ENCODE data around the gene GPR25. TPM values are rescaled to one million over a fixed set of nuclear protein-coding genes. Genes with fewer than 3 reads are reported as not detected.

The GPR25 gene, protein sequence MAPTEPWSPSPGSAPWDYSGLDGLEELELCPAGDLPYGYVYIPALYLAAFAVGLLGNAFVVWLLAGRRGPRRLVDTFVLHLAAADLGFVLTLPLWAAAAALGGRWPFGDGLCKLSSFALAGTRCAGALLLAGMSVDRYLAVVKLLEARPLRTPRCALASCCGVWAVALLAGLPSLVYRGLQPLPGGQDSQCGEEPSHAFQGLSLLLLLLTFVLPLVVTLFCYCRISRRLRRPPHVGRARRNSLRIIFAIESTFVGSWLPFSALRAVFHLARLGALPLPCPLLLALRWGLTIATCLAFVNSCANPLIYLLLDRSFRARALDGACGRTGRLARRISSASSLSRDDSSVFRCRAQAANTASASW
- total RNA-seq, result not detected

DNA sequence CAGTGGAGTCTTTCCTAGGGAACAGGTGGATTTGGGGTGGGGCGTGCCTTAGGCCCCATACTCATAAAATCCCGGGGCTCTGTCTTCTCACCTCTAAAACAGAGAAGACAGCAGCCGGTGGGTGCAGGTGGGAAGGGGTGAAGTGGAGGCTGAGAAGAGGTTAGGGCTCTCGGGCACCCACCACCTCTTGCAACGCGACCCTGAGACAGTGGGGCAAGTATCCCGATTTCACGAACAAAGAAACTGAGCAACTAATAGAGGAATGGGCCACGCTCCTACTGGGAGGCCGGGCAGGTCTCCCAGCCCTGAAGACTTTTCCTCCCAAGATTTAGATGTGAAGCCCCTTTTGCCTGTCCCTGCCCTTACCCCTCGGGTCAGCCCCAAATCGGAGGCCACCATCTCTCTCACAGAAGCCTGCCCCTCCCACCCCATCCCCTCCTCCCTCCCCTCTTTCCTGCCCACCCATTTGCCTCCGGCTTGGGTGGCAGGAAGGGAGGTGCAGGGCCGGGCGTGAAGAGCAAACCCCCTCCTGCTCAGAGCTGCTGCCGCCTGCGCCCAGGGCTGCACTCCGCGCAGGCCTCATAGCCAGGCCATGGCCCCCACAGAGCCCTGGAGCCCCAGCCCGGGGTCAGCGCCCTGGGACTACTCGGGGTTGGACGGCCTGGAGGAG lies at the start of gene GPR25:
Gene GPR25 (plus strand): TSS at position 536 of the 670 bp plus-strand sequence. CDS start 57 bp downstream, at position 593.
- Histone ChIP-seq H3K9ac (ENCODE audit: low read depth in 1 of 3, low read length in 3 of 3) (peak within 1 kb of the TSS in 1 of 3 donors; percentile 43), H3K27me3 (ENCODE audit: control insufficient read depth in 3 of 3, insufficient read depth in 3 of 3, low read length in 3 of 3) (peaks cover 36 to 59% (median 47%) of the 10 kb centered on the region in 3 donors), H3K27ac (ENCODE audit: low read depth, low read length) (no peak within 1 kb of the TSS), H3K9me3 (ENCODE audit: control insufficient read depth in 3 of 3, low read length in 3 of 3) (no peaks in the 10 kb centered on the region), H3K4me1 (ENCODE audit: control insufficient read depth in 3 of 3, insufficient read depth in 3 of 3, low read length in 3 of 3) (peaks cover 12 to 14% (median 12%) of the 10 kb centered on the region in 3 donors), H3K4me3 (ENCODE audit: low read length in 3 of 3) (peak within 1 kb of the TSS in 2 of 3 donors; percentile 58 to 67), H3K36me3 (ENCODE audit: control insufficient read depth in 3 of 3, insufficient read depth in 3 of 3, low read length in 3 of 3) (no peaks in the 10 kb centered on the region)

DNA sequence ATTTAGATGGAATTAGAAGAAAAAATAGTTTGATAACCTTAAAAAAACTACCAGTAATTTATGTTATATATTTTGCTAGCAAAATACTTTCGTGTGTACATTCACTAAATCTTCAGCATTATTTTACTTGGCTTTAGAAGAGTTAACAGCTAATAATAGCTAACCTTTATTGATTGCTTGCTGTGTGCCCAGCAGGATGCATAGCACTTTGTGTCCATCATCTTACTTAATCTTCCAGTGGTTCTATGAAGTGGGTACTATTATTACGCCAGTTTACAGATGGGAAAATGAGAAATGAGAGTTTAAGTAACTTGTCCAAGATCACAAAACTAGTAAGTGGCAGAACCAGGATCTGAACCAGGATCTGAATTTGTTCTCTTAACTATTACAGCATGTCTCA lies 41.7 kb upstream of the GPR25 start:
- Histone ChIP-seq H3K9me3 (ENCODE audit: control insufficient read depth in 3 of 3, low read length in 3 of 3) (no peaks in the 10 kb centered on the region), H3K9ac (ENCODE audit: low read depth in 1 of 3, low read length in 3 of 3) (no peak overlapping the region), H3K27me3 (ENCODE audit: control insufficient read depth in 3 of 3, insufficient read depth in 3 of 3, low read length in 3 of 3) (no peaks in the 10 kb centered on the region), H3K36me3 (ENCODE audit: control insufficient read depth in 3 of 3, insufficient read depth in 3 of 3, low read length in 3 of 3) (peaks cover 0 to 2% (median 0%) of the 10 kb centered on the region in 3 donors), H3K4me3 (ENCODE audit: low read length in 3 of 3) (no peak overlapping the region), H3K27ac (ENCODE audit: low read depth, low read length) (no peak overlapping the region), H3K4me1 (ENCODE audit: control insufficient read depth in 3 of 3, insufficient read depth in 3 of 3, low read length in 3 of 3) (no peaks in the 10 kb centered on the region)

DNA sequence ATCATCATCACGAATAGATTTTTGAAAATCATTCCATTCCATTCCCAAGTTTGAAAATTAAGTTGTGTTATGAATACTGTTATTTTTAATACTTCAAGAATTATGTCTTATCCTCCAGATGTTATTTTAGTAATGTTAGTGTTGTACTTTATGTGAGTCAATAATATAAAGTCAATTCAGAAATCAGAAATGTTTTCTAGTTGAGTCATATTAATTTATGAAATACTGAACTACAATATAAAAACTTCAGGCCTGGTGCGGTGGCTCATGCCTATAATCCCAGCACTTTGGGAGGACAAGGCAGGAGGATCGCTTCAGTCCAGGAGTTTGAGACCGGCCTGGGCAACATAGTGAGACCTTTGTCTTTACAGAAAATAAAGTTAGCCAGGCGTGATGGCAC lies 38.4 kb upstream of the GPR25 start:
- H3K36me3 ChIP-seq (ENCODE audit: control insufficient read depth in 3 of 3, insufficient read depth in 3 of 3, low read length in 3 of 3), result peaks cover 0 to 2% (median 0%) of the 10 kb centered on the region in 3 donors
- H3K9ac ChIP-seq (ENCODE audit: low read depth in 1 of 3, low read length in 3 of 3), result no peak overlapping the region
- H3K27me3 ChIP-seq (ENCODE audit: control insufficient read depth in 3 of 3, insufficient read depth in 3 of 3, low read length in 3 of 3), result no peaks in the 10 kb centered on the region
- H3K4me3 ChIP-seq (ENCODE audit: low read length in 3 of 3), result no peak overlapping the region
- no peak overlapping the region for H3K27ac ChIP-seq (ENCODE audit: low read depth, low read length)
- H3K9me3 ChIP-seq (ENCODE audit: control insufficient read depth in 3 of 3, low read length in 3 of 3), result no peaks in the 10 kb centered on the region
- no peaks in the 10 kb centered on the region for H3K4me1 ChIP-seq (ENCODE audit: control insufficient read depth in 3 of 3, insufficient read depth in 3 of 3, low read length in 3 of 3)

DNA sequence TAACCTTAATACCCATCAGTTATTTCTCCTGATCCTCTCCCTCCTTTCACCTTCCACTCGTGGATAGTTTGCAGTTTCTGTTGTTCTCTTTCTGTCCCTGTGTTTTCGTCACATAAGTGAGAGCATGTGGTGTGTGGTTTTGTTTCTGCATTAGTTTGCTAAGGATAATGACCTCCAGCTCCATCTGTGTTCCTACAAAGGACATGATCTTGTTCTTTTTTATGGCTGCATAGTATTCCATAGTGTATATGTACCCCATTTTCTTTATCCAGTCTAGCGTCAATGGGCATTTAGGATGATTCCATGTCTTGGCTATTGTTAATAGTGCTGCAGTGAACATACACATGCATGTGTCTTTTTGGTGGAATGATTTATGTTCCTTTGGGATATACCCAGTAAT lies 36.6 kb upstream of the GPR25 start:
- peaks cover 0 to 2% (median 0%) of the 10 kb centered on the region in 3 donors for H3K36me3 ChIP-seq (ENCODE audit: control insufficient read depth in 3 of 3, insufficient read depth in 3 of 3, low read length in 3 of 3)
- no peaks in the 10 kb centered on the region for H3K4me1 ChIP-seq (ENCODE audit: control insufficient read depth in 3 of 3, insufficient read depth in 3 of 3, low read length in 3 of 3)
- no peaks in the 10 kb centered on the region for H3K27me3 ChIP-seq (ENCODE audit: control insufficient read depth in 3 of 3, insufficient read depth in 3 of 3, low read length in 3 of 3)
- no peak overlapping the region for H3K9ac ChIP-seq (ENCODE audit: low read depth in 1 of 3, low read length in 3 of 3)
- no peak overlapping the region for H3K27ac ChIP-seq (ENCODE audit: low read depth, low read length)
- no peaks in the 10 kb centered on the region for H3K9me3 ChIP-seq (ENCODE audit: control insufficient read depth in 3 of 3, low read length in 3 of 3)
- H3K4me3 ChIP-seq (ENCODE audit: low read length in 3 of 3), result no peak overlapping the region

DNA sequence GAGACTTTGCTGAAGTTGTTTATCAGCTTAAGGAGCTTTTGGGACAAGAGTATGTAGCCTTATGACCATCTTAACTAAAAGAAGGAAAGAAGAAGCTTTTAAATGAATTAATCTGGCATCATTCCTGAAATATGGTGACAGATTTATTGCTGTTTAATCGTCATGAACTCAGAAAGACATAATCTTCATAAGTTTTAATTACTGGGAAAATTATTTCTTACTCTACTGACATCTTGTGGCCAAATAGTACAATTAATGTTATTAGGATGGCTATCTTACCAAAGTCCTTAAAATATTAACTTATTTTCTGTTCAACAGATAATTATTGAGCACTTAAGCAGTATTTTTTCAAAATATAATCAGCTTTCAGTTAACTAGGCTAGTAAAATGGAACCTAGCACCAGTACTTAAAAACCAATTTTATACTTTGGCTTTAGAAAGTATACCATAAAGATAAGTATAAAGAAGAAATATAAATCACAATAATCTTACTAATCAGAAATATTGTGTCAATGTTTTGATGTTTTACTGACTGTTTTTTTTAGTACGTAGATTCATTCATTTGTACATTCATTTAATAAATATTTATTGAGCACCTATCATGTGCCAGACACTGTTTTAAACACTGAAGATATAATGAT lies 34.7 kb upstream of the GPR25 start:
- H3K27ac ChIP-seq (ENCODE audit: low read depth, low read length), result no peak overlapping the region
- H3K9me3 ChIP-seq (ENCODE audit: control insufficient read depth in 3 of 3, low read length in 3 of 3), result no peaks in the 10 kb centered on the region
- no peak overlapping the region for H3K4me3 ChIP-seq (ENCODE audit: low read length in 3 of 3)
- peaks cover 0 to 10% (median 2%) of the 10 kb centered on the region in 3 donors for H3K36me3 ChIP-seq (ENCODE audit: control insufficient read depth in 3 of 3, insufficient read depth in 3 of 3, low read length in 3 of 3)
- H3K9ac ChIP-seq (ENCODE audit: low read depth in 1 of 3, low read length in 3 of 3), result no peak overlapping the region
- no peaks in the 10 kb centered on the region for H3K27me3 ChIP-seq (ENCODE audit: control insufficient read depth in 3 of 3, insufficient read depth in 3 of 3, low read length in 3 of 3)
- no peaks in the 10 kb centered on the region for H3K4me1 ChIP-seq (ENCODE audit: control insufficient read depth in 3 of 3, insufficient read depth in 3 of 3, low read length in 3 of 3)

DNA sequence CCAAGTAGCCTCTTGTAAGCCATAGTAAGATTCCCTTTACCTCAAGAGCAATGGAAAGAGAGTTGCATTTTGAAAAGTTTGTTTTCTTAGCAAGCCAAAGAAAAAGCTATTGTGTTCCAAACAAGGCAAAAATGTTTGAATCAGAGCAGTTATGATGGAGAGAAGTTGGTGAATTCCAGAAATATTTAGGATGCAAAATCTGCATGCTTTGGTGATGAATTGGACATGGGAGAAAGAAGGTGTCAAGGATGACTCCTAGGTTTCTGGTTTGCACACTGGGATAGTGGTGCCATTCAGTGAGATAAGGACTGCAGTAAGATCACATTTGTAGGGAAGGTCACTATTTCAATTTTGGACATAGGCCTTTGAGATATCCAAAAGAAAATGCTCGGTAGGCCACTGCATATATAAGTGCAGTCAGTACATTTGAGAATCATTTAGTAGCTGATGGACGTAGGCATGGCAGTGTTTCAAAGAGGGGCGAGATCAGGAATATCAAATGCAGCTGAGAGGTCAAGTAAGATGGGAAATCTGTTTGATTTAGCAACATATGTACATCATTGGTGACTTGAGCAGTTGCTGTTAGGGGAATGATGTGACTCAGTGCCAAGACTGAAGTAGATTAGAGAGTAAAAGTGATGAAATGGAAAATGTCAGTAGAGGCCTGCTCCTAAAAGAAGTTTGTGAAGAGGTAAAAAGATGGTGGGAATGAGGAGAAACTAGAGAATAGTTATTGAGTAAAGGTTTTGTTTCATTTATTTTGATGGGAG lies 33.9 kb upstream of the GPR25 start:
- Histone ChIP-seq H3K36me3 (ENCODE audit: control insufficient read depth in 3 of 3, insufficient read depth in 3 of 3, low read length in 3 of 3) (peaks cover 0 to 11% (median 0%) of the 10 kb centered on the region in 3 donors), H3K27ac (ENCODE audit: low read depth, low read length) (no peak overlapping the region), H3K9ac (ENCODE audit: low read depth in 1 of 3, low read length in 3 of 3) (no peak overlapping the region), H3K27me3 (ENCODE audit: control insufficient read depth in 3 of 3, insufficient read depth in 3 of 3, low read length in 3 of 3) (no peaks in the 10 kb centered on the region), H3K4me1 (ENCODE audit: control insufficient read depth in 3 of 3, insufficient read depth in 3 of 3, low read length in 3 of 3) (no peaks in the 10 kb centered on the region), H3K4me3 (ENCODE audit: low read length in 3 of 3) (no peak overlapping the region), H3K9me3 (ENCODE audit: control insufficient read depth in 3 of 3, low read length in 3 of 3) (no peaks in the 10 kb centered on the region)

DNA sequence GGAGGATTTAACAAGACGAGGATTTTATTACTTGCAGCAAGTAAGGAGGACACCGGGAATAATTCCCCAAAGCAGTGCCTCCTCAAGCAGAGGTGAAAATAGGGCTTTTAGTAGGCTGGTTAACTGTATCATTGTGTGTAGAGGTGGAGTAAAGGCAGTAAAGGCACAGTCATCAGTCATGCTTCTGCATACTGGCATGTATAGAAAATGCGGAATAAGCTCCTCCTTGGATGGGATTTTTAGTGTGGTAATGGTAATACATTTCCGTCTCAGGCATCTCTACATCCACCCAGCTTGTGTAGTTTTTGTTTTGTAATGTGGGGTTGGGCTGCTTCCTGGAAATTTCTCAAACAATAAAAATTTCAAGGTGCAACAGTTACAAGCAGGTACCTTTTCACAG lies 27.4 kb upstream of the GPR25 start:
- no peak overlapping the region for H3K27ac ChIP-seq (ENCODE audit: low read depth, low read length)
- no peaks in the 10 kb centered on the region for H3K27me3 ChIP-seq (ENCODE audit: control insufficient read depth in 3 of 3, insufficient read depth in 3 of 3, low read length in 3 of 3)
- peaks cover 20 to 37% (median 27%) of the 10 kb centered on the region in 3 donors for H3K36me3 ChIP-seq (ENCODE audit: control insufficient read depth in 3 of 3, insufficient read depth in 3 of 3, low read length in 3 of 3)
- no peak overlapping the region for H3K9ac ChIP-seq (ENCODE audit: low read depth in 1 of 3, low read length in 3 of 3)
- no peak overlapping the region for H3K4me3 ChIP-seq (ENCODE audit: low read length in 3 of 3)
- no peaks in the 10 kb centered on the region for H3K9me3 ChIP-seq (ENCODE audit: control insufficient read depth in 3 of 3, low read length in 3 of 3)
- no peaks in the 10 kb centered on the region for H3K4me1 ChIP-seq (ENCODE audit: control insufficient read depth in 3 of 3, insufficient read depth in 3 of 3, low read length in 3 of 3)

DNA sequence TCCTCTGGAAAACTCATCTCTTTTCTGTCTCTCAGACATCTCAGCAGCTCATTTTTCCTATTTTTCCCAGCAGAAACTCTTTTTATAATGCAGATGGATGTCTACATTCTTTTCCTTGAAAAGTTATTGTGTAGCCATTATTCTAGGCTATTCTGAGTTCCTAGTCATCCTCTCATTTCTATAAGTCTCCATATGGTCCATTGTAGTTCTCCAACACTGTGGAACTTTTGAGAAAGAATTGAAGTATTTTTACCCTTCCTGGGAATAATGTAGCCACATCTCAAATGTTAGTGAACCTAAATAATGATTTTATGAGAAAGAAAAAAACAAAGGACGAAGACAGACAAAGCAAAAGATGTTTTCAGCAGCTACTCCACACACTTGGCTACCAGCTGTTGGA lies 26.4 kb upstream of the GPR25 start:
- Histone ChIP-seq H3K27me3 (ENCODE audit: control insufficient read depth in 3 of 3, insufficient read depth in 3 of 3, low read length in 3 of 3) (no peaks in the 10 kb centered on the region), H3K4me3 (ENCODE audit: low read length in 3 of 3) (no peak overlapping the region), H3K4me1 (ENCODE audit: control insufficient read depth in 3 of 3, insufficient read depth in 3 of 3, low read length in 3 of 3) (no peaks in the 10 kb centered on the region), H3K27ac (ENCODE audit: low read depth, low read length) (no peak overlapping the region), H3K36me3 (ENCODE audit: control insufficient read depth in 3 of 3, insufficient read depth in 3 of 3, low read length in 3 of 3) (peaks cover 20 to 38% (median 31%) of the 10 kb centered on the region in 3 donors), H3K9me3 (ENCODE audit: control insufficient read depth in 3 of 3, low read length in 3 of 3) (no peaks in the 10 kb centered on the region), H3K9ac (ENCODE audit: low read depth in 1 of 3, low read length in 3 of 3) (no peak overlapping the region)

DNA sequence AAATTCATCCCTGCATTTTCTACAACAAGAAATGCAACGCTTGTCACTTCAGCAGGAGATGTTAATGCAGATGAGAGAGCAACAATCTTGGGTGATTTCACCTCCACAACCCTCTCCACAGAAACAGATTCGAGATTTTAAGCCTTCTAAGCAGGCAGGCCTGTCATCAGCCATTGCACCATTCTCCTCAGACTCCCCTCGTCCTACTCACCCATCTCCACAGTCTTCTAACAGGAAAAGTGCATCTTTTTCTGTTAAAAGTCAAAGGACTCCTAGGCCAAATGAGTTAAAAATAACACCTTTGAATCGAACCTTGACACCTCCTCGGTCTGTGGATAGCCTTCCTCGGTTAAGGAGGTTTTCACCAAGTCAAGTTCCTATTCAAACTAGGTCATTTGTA lies 23.4 kb upstream of the GPR25 start:
- Histone ChIP-seq H3K9ac (ENCODE audit: low read depth in 1 of 3, low read length in 3 of 3) (no peak overlapping the region), H3K9me3 (ENCODE audit: control insufficient read depth in 3 of 3, low read length in 3 of 3) (no peaks in the 10 kb centered on the region), H3K4me3 (ENCODE audit: low read length in 3 of 3) (no peak overlapping the region), H3K4me1 (ENCODE audit: control insufficient read depth in 3 of 3, insufficient read depth in 3 of 3, low read length in 3 of 3) (no peaks in the 10 kb centered on the region), H3K27ac (ENCODE audit: low read depth, low read length) (no peak overlapping the region), H3K27me3 (ENCODE audit: control insufficient read depth in 3 of 3, insufficient read depth in 3 of 3, low read length in 3 of 3) (no peaks in the 10 kb centered on the region), H3K36me3 (ENCODE audit: control insufficient read depth in 3 of 3, insufficient read depth in 3 of 3, low read length in 3 of 3) (peaks cover 20 to 38% (median 30%) of the 10 kb centered on the region in 3 donors)
